Breast epithelium (tissue), 3 donors: Measurements from ENCODE around the gene DMWD.

Source experiments
- CTCF ChIP-seq, 3 donors: fragments of 450-650 bp; IDR thresholded peaks; one replicate each; pipeline ENCODE4 v1.5.1; 2016 to 2017; ENCODE audit warnings: antibody characterized with exemption in 3 of 3, mild to moderate bottlenecking in 3 of 3, moderate library complexity in 3 of 3
- POLR2A ChIP-seq: fragments of 450-650 bp; IDR thresholded peaks from one replicate; pipeline ENCODE4 v1.6.1; 2016; ENCODE audit warnings: antibody characterized with exemption, mild to moderate bottlenecking, moderate library complexity

- TF ChIP-seq CTCF (IDR thresholded peaks at IDR 0.05) = no peak
- no peak for TF ChIP-seq POLR2A
These were observed at the start of gene DMWD for GRCh38 chr19:45792470-45793177.
